ENCODE results near the gene TLNRD1.

TLNRD1 gene

DNA sequence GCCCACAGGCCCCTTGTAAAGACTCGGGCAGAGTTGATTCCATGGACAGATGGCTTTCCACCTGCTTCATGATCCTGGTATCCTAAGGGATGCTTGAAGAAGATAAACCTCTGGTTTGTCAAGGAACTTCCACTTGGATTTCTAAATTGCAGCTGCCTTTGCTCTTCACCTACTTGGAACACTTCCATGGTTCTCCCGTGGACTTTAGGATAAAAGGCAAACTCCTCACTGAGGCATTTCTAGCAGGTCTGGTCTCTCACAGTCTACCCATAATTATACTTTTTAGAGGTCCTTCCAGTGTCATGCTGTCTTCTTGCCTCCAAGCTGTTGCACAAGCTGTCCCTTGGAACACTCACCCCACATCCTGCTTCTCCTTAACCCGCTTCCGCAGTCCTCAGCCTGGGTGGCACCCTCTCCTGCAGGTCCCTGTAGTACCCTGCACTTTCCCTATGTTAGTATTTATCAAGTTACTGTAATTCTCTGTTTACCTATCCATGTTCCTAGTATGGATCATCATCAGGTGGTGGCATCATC, 12.7 kb downstream of the TLNRD1 start:
- H3K27me3 ChIP-seq (ENCODE audit: control insufficient read depth in 2 of 2, insufficient read depth in 2 of 2, low read length in 2 of 2): no peaks in the 10 kb centered on the region
- H3K9me3 ChIP-seq (ENCODE audit: control insufficient read depth in 2 of 2, low read length in 2 of 2): no peaks in the 10 kb centered on the region
- H3K4me3 ChIP-seq (ENCODE audit: low read length in 2 of 2): no peak overlapping the region
- H3K9ac ChIP-seq (ENCODE audit: low read depth in 1 of 2, low read length in 2 of 2): no peak overlapping the region
- H3K4me1 ChIP-seq (ENCODE audit: control insufficient read depth in 2 of 2, insufficient read depth in 2 of 2, low read length in 2 of 2): no peaks in the 10 kb centered on the region
- H3K27ac ChIP-seq (ENCODE audit: low read depth in 2 of 2, low read length in 2 of 2): no peak overlapping the region
- no peaks in the 10 kb centered on the region for H3K36me3 ChIP-seq (ENCODE audit: control insufficient read depth in 2 of 2, insufficient read depth in 2 of 2, low read length in 2 of 2)

DNA sequence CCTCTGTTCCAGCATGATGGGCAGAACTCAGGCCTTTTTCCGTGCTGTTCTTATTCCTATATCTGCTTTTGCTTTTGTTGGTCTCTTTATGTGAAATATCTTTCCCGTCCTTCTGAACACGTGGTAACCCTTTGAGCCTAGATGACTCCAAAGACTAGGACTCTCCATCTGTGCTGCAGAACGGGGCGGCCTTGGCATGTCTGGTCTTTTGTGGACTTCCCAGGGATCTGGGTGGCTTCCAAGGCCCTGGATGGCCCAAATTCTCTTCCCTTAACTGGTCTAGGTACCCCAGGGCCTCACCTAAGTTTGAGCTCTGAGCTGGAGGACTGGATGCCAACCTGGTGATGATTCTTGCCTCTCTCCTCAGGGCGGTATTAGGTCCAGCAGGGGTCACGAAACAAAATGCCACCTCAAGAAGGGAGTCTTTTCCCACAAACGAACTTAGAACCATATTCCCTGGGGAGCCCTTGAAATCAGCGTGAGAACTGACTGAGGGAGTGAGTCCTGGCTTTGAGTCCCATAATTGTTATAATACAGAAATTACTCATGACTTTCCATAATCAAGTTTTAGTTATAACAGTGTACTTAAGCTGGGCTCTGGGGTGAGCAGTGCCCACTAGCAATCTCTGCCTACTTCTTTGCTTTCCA, 13.8 kb downstream of the TLNRD1 start:
- Histone ChIP-seq H3K36me3 (ENCODE audit: control insufficient read depth in 2 of 2, insufficient read depth in 2 of 2, low read length in 2 of 2) (no peaks in the 10 kb centered on the region), H3K27ac (ENCODE audit: low read depth in 2 of 2, low read length in 2 of 2) (no peak overlapping the region), H3K4me3 (ENCODE audit: low read length in 2 of 2) (no peak overlapping the region), H3K27me3 (ENCODE audit: control insufficient read depth in 2 of 2, insufficient read depth in 2 of 2, low read length in 2 of 2) (no peaks in the 10 kb centered on the region), H3K4me1 (ENCODE audit: control insufficient read depth in 2 of 2, insufficient read depth in 2 of 2, low read length in 2 of 2) (no peaks in the 10 kb centered on the region), H3K9ac (ENCODE audit: low read depth in 1 of 2, low read length in 2 of 2) (no peak overlapping the region), H3K9me3 (ENCODE audit: control insufficient read depth in 2 of 2, low read length in 2 of 2) (no peaks in the 10 kb centered on the region)

DNA sequence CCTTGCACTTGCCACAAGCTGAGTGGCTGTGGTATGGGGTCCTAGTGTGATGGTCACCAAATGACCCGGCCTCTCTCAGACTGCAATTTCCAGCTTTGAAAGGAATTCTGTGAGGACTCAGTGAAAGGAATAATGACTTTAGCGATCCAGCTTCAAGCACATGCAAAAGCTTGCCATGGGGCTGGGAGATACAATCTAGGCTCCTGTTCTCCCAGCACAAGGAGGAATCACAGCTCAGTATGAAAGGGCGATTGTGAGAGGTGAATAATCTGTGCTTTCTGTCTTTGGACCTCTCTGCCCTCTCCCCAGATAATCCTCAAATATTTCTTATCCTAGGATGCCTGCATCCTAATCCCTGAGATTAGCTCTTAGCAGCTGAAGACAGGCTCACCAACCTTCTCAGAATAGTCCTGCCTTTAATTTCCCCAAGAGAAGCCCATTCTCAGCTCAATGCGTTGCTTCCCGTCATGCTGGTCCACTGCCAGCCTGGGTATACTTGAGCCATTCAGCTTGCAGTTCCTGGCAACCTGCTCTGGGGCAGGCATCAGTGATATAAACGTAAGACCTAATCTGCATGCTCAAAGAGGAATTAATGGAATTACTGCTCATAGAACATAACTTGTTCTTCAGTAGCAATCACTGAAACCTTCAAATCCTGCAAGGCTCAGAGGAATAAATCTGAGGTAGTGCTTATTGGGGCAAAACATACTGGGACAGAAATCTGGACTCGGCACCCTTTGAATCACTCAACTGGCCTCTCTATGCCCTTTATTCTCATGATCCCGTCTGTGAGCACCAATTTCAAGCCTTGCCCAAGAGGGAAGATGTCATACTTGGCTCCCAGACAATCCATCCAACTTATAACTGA, 15.1 kb downstream of the TLNRD1 start:
- no peaks in the 10 kb centered on the region for H3K27me3 ChIP-seq (ENCODE audit: control insufficient read depth in 2 of 2, insufficient read depth in 2 of 2, low read length in 2 of 2)
- H3K4me1 ChIP-seq (ENCODE audit: control insufficient read depth in 2 of 2, insufficient read depth in 2 of 2, low read length in 2 of 2): no peaks in the 10 kb centered on the region
- H3K36me3 ChIP-seq (ENCODE audit: control insufficient read depth in 2 of 2, insufficient read depth in 2 of 2, low read length in 2 of 2): no peaks in the 10 kb centered on the region
- no peak overlapping the region for H3K4me3 ChIP-seq (ENCODE audit: low read length in 2 of 2)
- H3K9ac ChIP-seq (ENCODE audit: low read depth in 1 of 2, low read length in 2 of 2): no peak overlapping the region
- no peaks in the 10 kb centered on the region for H3K9me3 ChIP-seq (ENCODE audit: control insufficient read depth in 2 of 2, low read length in 2 of 2)
- H3K27ac ChIP-seq (ENCODE audit: low read depth in 2 of 2, low read length in 2 of 2): no peak overlapping the region

DNA sequence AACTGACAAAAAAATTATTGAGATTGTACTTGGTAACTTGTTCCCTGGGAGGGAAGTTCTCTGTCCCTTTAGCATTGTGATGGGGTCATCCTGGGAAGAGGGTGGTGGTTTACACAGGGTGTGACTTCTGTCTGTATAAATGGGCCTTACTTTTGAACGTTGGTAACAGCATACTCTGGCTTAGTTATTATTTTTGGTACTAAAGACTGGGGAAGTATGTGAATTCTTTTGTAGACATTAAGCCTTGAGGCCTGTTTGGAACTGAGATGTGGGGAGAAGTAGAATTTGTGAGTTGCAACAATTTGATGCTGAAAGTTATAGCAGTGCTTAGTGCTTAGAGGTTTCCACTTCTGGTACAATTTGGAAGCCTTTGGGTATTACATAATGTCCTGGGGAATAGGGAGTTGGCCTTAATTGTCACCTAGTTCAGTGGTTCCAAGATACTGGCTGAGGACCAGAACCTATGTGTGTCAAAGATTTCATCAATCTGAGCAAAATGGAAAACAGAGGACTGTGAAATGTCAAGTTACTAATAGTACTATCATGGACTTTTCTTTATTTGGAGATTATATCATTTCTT, 15.9 kb downstream of the TLNRD1 start:
- no peaks in the 10 kb centered on the region for H3K27me3 ChIP-seq (ENCODE audit: control insufficient read depth in 2 of 2, insufficient read depth in 2 of 2, low read length in 2 of 2)
- no peak overlapping the region for H3K4me3 ChIP-seq (ENCODE audit: low read length in 2 of 2)
- H3K36me3 ChIP-seq (ENCODE audit: control insufficient read depth in 2 of 2, insufficient read depth in 2 of 2, low read length in 2 of 2): no peaks in the 10 kb centered on the region
- H3K9ac ChIP-seq (ENCODE audit: low read depth in 1 of 2, low read length in 2 of 2): no peak overlapping the region
- no peaks in the 10 kb centered on the region for H3K9me3 ChIP-seq (ENCODE audit: control insufficient read depth in 2 of 2, low read length in 2 of 2)
- H3K4me1 ChIP-seq (ENCODE audit: control insufficient read depth in 2 of 2, insufficient read depth in 2 of 2, low read length in 2 of 2): no peaks in the 10 kb centered on the region
- H3K27ac ChIP-seq (ENCODE audit: low read depth in 2 of 2, low read length in 2 of 2): no peak overlapping the region

DNA sequence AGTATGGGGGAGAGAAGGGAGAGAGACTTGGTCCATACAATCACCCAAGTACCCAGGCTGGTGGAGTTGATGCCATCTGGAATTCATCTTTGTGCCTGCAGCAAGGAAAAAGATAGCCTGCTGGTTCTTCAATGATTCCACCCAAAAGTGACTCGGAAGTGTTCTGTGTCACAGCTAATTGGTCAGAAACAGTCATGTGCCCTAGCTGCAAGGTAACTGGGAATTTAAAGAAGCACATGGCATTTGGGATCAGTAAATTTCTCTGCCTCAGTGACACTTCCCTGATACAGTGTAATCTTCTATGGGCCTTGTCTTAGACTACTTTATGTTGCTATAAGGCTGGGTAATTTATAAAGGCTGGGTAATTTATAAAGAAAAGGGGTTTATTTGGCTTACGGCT, 17.5 kb downstream of the TLNRD1 start:
- H3K9me3 ChIP-seq (ENCODE audit: control insufficient read depth in 2 of 2, low read length in 2 of 2): no peaks in the 10 kb centered on the region
- no peak overlapping the region for H3K9ac ChIP-seq (ENCODE audit: low read depth in 1 of 2, low read length in 2 of 2)
- no peak overlapping the region for H3K4me3 ChIP-seq (ENCODE audit: low read length in 2 of 2)
- no peaks in the 10 kb centered on the region for H3K36me3 ChIP-seq (ENCODE audit: control insufficient read depth in 2 of 2, insufficient read depth in 2 of 2, low read length in 2 of 2)
- no peaks in the 10 kb centered on the region for H3K27me3 ChIP-seq (ENCODE audit: control insufficient read depth in 2 of 2, insufficient read depth in 2 of 2, low read length in 2 of 2)
- H3K4me1 ChIP-seq (ENCODE audit: control insufficient read depth in 2 of 2, insufficient read depth in 2 of 2, low read length in 2 of 2): no peaks in the 10 kb centered on the region
- no peak overlapping the region for H3K27ac ChIP-seq (ENCODE audit: low read depth in 2 of 2, low read length in 2 of 2)

DNA sequence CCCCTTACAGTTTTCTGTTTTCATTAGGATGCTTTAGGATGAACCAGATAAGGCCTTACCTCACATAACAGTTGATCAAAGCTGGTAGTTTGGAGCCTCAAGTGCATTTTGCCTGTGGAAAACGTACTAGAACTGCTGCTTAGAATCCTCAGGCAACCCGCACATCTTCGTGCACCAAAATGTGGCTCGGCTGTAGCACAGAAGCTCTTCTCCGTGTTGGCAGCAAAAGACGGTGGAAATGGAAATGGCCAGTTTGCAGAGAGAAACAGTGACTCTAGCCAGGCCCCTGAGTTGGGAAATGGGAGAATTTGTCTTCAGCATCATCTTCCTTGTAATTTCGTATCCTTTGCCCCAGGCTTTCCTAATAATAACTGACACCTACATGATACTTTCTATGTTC, 20.6 kb downstream of the TLNRD1 start:
- Histone ChIP-seq H3K36me3 (ENCODE audit: control insufficient read depth in 2 of 2, insufficient read depth in 2 of 2, low read length in 2 of 2) (no peaks in the 10 kb centered on the region), H3K9me3 (ENCODE audit: control insufficient read depth in 2 of 2, low read length in 2 of 2) (no peaks in the 10 kb centered on the region), H3K9ac (ENCODE audit: low read depth in 1 of 2, low read length in 2 of 2) (no peak overlapping the region), H3K4me1 (ENCODE audit: control insufficient read depth in 2 of 2, insufficient read depth in 2 of 2, low read length in 2 of 2) (no peaks in the 10 kb centered on the region), H3K4me3 (ENCODE audit: low read length in 2 of 2) (no peak overlapping the region), H3K27ac (ENCODE audit: low read depth in 2 of 2, low read length in 2 of 2) (no peak overlapping the region), H3K27me3 (ENCODE audit: control insufficient read depth in 2 of 2, insufficient read depth in 2 of 2, low read length in 2 of 2) (no peaks in the 10 kb centered on the region)

DNA sequence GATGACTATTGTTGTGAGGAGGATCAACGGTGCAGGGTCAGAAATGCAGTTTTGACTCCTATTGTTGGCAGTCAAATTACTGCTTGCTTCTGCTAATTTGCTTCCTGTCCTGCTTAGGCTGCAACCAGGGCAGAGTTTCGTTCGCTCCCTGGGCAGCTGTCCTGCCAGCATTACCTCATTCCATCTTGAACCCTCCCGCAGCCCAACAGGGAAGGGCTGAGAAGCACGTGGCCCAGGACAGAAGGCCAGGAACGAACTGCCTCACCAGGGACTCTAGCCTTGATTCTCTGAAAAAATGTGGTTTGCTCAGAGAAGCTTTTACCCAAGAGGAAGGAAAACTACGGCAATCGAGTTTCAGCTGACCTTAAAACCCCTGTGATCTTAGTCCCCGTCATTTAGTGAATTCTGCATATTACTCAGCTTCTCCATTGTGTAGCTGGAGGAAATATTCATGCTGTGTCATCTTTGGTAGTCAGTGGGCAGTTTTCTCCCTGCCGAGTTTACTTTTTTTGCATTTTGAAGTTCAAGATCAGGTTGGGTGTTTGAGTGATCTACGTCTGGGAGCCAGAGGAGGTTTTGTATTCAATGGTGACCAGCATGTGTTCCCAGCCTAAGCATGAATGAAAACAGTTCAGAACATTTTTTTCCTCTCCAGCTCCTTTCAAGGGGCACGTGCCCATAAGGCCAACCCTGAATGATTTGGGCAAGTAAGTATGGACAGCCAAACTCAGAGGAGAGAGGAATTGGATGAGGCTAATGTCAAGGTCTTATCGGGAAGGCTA, 23.0 kb downstream of the TLNRD1 start:
- H3K4me3 ChIP-seq (ENCODE audit: low read length in 2 of 2): peak overlapping the region in 1 of 2 donors; percentile 15
- H3K9me3 ChIP-seq (ENCODE audit: control insufficient read depth in 2 of 2, low read length in 2 of 2): no peaks in the 10 kb centered on the region
- H3K27ac ChIP-seq (ENCODE audit: low read depth in 2 of 2, low read length in 2 of 2): peak overlapping the region in 1 of 2 donors; percentile 53
- H3K27me3 ChIP-seq (ENCODE audit: control insufficient read depth in 2 of 2, insufficient read depth in 2 of 2, low read length in 2 of 2): no peaks in the 10 kb centered on the region
- H3K36me3 ChIP-seq (ENCODE audit: control insufficient read depth in 2 of 2, insufficient read depth in 2 of 2, low read length in 2 of 2): no peaks in the 10 kb centered on the region
- no peak overlapping the region for H3K9ac ChIP-seq (ENCODE audit: low read depth in 1 of 2, low read length in 2 of 2)
- no peaks in the 10 kb centered on the region for H3K4me1 ChIP-seq (ENCODE audit: control insufficient read depth in 2 of 2, insufficient read depth in 2 of 2, low read length in 2 of 2)

DNA sequence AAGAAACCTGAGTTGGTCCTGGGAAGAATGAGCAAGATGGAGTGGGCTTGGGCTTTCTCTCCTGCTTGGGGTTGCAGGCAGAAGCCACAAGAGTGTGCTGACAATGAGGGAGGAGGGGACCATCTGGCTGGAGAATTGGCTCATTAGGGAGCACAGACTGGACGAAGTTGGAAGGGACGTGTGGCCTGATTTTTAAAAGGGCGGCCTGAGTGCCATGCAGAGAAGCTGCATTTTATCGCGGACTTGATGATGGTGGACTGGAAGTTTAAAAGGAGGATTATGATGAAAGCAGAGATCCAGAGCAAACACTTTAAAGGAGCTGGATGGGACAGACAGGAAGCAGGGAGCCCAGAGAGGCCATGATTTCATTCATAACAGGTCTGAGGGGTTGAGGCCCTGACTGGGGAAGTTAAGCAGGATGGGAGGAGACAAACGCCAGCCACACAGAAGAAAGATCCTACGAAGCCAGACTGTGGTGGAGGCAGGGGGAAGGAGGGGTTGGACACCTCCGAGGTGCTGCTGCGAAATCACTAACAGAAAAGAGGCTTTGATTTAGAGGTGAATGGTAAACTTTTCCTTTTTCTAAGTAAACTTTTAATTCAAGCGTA, 23.6 kb downstream of the TLNRD1 start:
- no peaks in the 10 kb centered on the region for H3K9me3 ChIP-seq (ENCODE audit: control insufficient read depth in 2 of 2, low read length in 2 of 2)
- no peaks in the 10 kb centered on the region for H3K27me3 ChIP-seq (ENCODE audit: control insufficient read depth in 2 of 2, insufficient read depth in 2 of 2, low read length in 2 of 2)
- no peak overlapping the region for H3K9ac ChIP-seq (ENCODE audit: low read depth in 1 of 2, low read length in 2 of 2)
- no peaks in the 10 kb centered on the region for H3K4me1 ChIP-seq (ENCODE audit: control insufficient read depth in 2 of 2, insufficient read depth in 2 of 2, low read length in 2 of 2)
- H3K4me3 ChIP-seq (ENCODE audit: low read length in 2 of 2): no peak overlapping the region
- H3K36me3 ChIP-seq (ENCODE audit: control insufficient read depth in 2 of 2, insufficient read depth in 2 of 2, low read length in 2 of 2): no peaks in the 10 kb centered on the region
- peak overlapping the region in 1 of 2 donors; percentile 53 for H3K27ac ChIP-seq (ENCODE audit: low read depth in 2 of 2, low read length in 2 of 2)

DNA sequence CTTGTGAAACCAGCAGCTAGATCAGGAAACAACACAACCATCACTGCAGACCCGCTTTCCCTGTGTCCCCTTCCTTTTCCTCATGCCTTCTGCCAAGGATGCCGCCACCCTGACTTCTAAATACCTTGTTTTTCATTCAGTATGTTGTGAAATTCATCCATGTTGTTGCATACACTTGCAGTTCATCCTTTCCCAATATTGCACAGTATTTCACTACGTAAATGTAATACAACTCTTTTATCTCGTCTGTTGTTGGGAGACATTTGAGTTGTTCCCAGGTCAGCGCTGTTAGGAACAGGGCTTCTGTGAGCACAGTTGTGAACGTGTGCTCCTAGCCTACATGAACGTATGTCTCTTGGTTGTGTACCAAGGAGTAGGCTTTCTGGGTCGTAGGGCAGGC, 24.2 kb downstream of the TLNRD1 start:
- Histone ChIP-seq H3K4me1 (ENCODE audit: control insufficient read depth in 2 of 2, insufficient read depth in 2 of 2, low read length in 2 of 2) (no peaks in the 10 kb centered on the region), H3K4me3 (ENCODE audit: low read length in 2 of 2) (no peak overlapping the region), H3K9me3 (ENCODE audit: control insufficient read depth in 2 of 2, low read length in 2 of 2) (no peaks in the 10 kb centered on the region), H3K27ac (ENCODE audit: low read depth in 2 of 2, low read length in 2 of 2) (no peak overlapping the region), H3K36me3 (ENCODE audit: control insufficient read depth in 2 of 2, insufficient read depth in 2 of 2, low read length in 2 of 2) (no peaks in the 10 kb centered on the region), H3K27me3 (ENCODE audit: control insufficient read depth in 2 of 2, insufficient read depth in 2 of 2, low read length in 2 of 2) (no peaks in the 10 kb centered on the region), H3K9ac (ENCODE audit: low read depth in 1 of 2, low read length in 2 of 2) (no peak overlapping the region)
